Ramos (cell line): ENCODE results near the gene SYP.
"Not testable (repeated sequence)": the region's sequence is repeated elsewhere in the genome, so short reads cannot be mapped to it uniquely, and the experiment has no call there.

Source experiments
- in situ Hi-C: fragments of 300-500 bp; cut with MboI; formaldehyde crosslinking; loops from one replicate; pipeline ENCODE4 v1.14.3; 2022; ENCODE audit warnings: low sequenced_read_pairs; ENCODE audit not compliant: unreplicated experiment

Gene SYP

GRCh38 chrX:49147936-49148335 lies 52.1 kb downstream of the SYP start:
- in situ Hi-C loops, result no loop called here

- in situ Hi-C loops, result no loop called here
Measured at GRCh38 chrX:49147282-49147681, 52.7 kb downstream of the SYP start.

- in situ Hi-C loops, result not testable (repeated sequence)
Measured at GRCh38 chrX:49143154-49143553, 56.8 kb downstream of the SYP start.

GRCh38 chrX:49142264-49142663 lies 57.7 kb downstream of the SYP start:
- in situ Hi-C loops, result not testable (repeated sequence)

- in situ Hi-C loops, result no loop called here
Measured at GRCh38 chrX:49139713-49140112, 60.3 kb downstream of the SYP start.
